Panc1 (cell line): ENCODE data around the gene ATP5PB. TPM values are rescaled to one million over a fixed set of nuclear protein-coding genes. Genes with fewer than 3 reads are reported as not detected.

ENCODE experiments used
- ATAC-seq: fragments of 200-7000 bp; cut with Tn5 transposase; 2 replicates; pipeline ENCODE4 v1.9.1; 2020; ENCODE audit warnings: mild to moderate bottlenecking, moderate library complexity
- Bru-seq: library from RNA; stranded (reverse); fragments of 400-500 nt; gene quantifications from one replicate; lab custom pipeline; 2021; lab: Mats Ljungman, UMichigan
- BruChase-seq, 2 experiments: library from RNA; stranded (reverse); fragments of 400-500 nt; gene quantifications; one replicate each; lab custom pipeline; 2021; lab: Mats Ljungman, UMichigan
- BruUV-seq: library from RNA; stranded (reverse); fragments of 400-500 nt; replicated peaks from 2 replicates; lab custom pipeline; 2021; lab: Mats Ljungman, UMichigan
- CTCF ChIA-PET: fragments of 300-600 bp; sonication (Branson Sonifier 250); formaldehyde crosslinking; loops from one replicate; lab custom pipeline; 2022; ENCODE audit warnings: antibody characterized with exemption; lab: Charles Lee
- POLR2A ChIA-PET: fragments of 300-600 bp; sonication (Branson Sonifier 250); formaldehyde crosslinking; loops from one replicate; lab custom pipeline; 2022; ENCODE audit warnings: antibody characterized with exemption; lab: Charles Lee
- DNase-seq: peaks from one replicate; pipeline ENCODE4 v3.0.0-alpha.2; 2010; ENCODE audit warnings: low read depth, low spot score
- H3K27ac ChIP-seq: 2 replicates; pipeline ENCODE4 v1.5.1; 2011; ENCODE audit warnings: mild to moderate bottlenecking, low read length, inconsistent platforms
- H3K27me3 ChIP-seq: fragments of 200-500 bp; sonication (Bioruptor generic); 2 replicates; pipeline ENCODE4 v1.6.0; 2014; ENCODE audit warnings: low read length, inconsistent platforms; ENCODE audit not compliant: control insufficient read depth, insufficient read depth
- H3K36me3 ChIP-seq: fragments of 200-500 bp; sonication (Bioruptor generic); 2 replicates; pipeline ENCODE4 v1.5.1; 2014; ENCODE audit warnings: inconsistent platforms, mild to moderate bottlenecking, low read length, moderate library complexity; ENCODE audit not compliant: control insufficient read depth, insufficient read depth
- H3K4me1 ChIP-seq: 2 replicates; pipeline ENCODE4 v1.5.1; 2011; ENCODE audit warnings: inconsistent platforms, mild to moderate bottlenecking, low read length, moderate library complexity; ENCODE audit not compliant: control insufficient read depth, insufficient read depth
- H3K4me3 ChIP-seq, 2 experiments: 2 replicates each; pipeline ENCODE4 v1.5.1; 2011 to 2012; ENCODE audit warnings: low read depth in 2 of 2, low read length in 2 of 2, mild to moderate bottlenecking in 2 of 2, inconsistent platforms in 1 of 2, moderate library complexity in 1 of 2
- H3K9me3 ChIP-seq: fragments of 200-500 bp; sonication (Bioruptor generic); 2 replicates; pipeline ENCODE4 v1.5.1; 2014; ENCODE audit warnings: low read depth, mild to moderate bottlenecking, inconsistent platforms, low read length, moderate library complexity; ENCODE audit not compliant: control insufficient read depth, insufficient read depth
- CTCF ChIP-seq: fragments of 450-650 bp; IDR thresholded peaks from 2 replicates; pipeline ENCODE4 v1.5.1; 2017; ENCODE audit warnings: mild to moderate bottlenecking
- POLR2AphosphoS5 ChIP-seq: IDR thresholded peaks from 2 replicates; pipeline ENCODE4 v1.6.1; 2012; ENCODE audit warnings: mild to moderate bottlenecking, low read depth, low read length, moderate library complexity
- REST ChIP-seq, 2 experiments: IDR thresholded peaks; 2 replicates each; pipeline ENCODE4 v1.6.1; 2011 to 2012; ENCODE audit warnings: low read depth in 2 of 2, control low read depth in 1 of 2, low read length in 1 of 2, mild to moderate bottlenecking in 1 of 2, moderate library complexity in 1 of 2; ENCODE audit not compliant: insufficient read depth in 1 of 2
- SIN3A ChIP-seq: IDR thresholded peaks from 2 replicates; pipeline ENCODE4 v1.6.1; 2012; ENCODE audit warnings: low read depth, mild to moderate bottlenecking, low read length, moderate library complexity, borderline replicate concordance; ENCODE audit not compliant: insufficient read depth
- TCF7L2 ChIP-seq: IDR thresholded peaks from 2 replicates; pipeline ENCODE4 v1.6.1; 2011; ENCODE audit warnings: mild to moderate bottlenecking, low read depth, low read length, inconsistent platforms
- in situ Hi-C: cut with HindIII; loops from 2 replicates; pipeline ENCODE4 v1.10.0; 2016; ENCODE audit warnings: low sequenced_read_pairs, low pct_unique_long_range_greater_than_20kb
- intact Hi-C: fragments of 100-400 bp; cut with micrococcal nuclease; formaldehyde crosslinking; loops from one replicate; pipeline ENCODE4 v1.10.0; 2022; ENCODE audit not compliant: unreplicated experiment
- long read RNA-seq: library from polyadenylated mRNA; unstranded; transcript quantifications from one replicate; pipeline ENCODE4 v2.0.0, GENCODE V29; 2021; ENCODE audit not compliant: unreplicated experiment
- polyA plus RNA-seq: library from polyadenylated mRNA; unstranded; fragments of >200 nt; gene quantifications from one replicate; pipeline ENCODE4 v1.2.1, GENCODE V29; 2012; ENCODE audit warnings: missing spikeins; ENCODE audit not compliant: insufficient read length
- total RNA-seq: library from RNA; stranded (reverse); gene quantifications from one replicate; pipeline ENCODE4 v1.2.1, GENCODE V29; 2021; ENCODE audit not compliant: unreplicated experiment

The ATP5PB gene
- total RNA-seq (178 TPM), Bru-seq, nascent RNA (percentile 91 among the genes with signal in this experiment), BruChase-seq, experiment 1, labeled RNA remaining after a 2-hour chase (percentile 84 among the genes with signal in this experiment), BruChase-seq, experiment 2, labeled RNA remaining after a 6-hour chase (percentile 92 among the genes with signal in this experiment)
- polyA plus RNA-seq, result 146 TPM
- long read RNA-seq, transcript ATP5PB-202 (7 exons, 3,156 nt), result major isoform, 128 of 142 reads
- long read RNA-seq, partial matches to known transcripts, result 5 of 142 reads
- long read RNA-seq, other reads (novel, unspliced or antisense), result 6 of 142 reads

GRCh38 chr1:111448918-111449702, at the start of gene ATP5PB, which contains the start of gene WDR77:
Gene ATP5PB (plus strand): TSS chr1:111449464. CDS start chr1:111449542, 78 bp downstream.
Gene WDR77 (minus strand): TSS chr1:111449256. CDS start chr1:111449169, 87 bp downstream.
- peak within 1 kb of the TSS; percentile 94 for H3K27ac ChIP-seq
- H3K36me3 ChIP-seq, result peaks cover 35% of the 10 kb centered on the region
- in situ Hi-C loops, result no loop called here
- H3K4me1 ChIP-seq, result peaks cover 22% of the 10 kb centered on the region
- no TSS peak for BruUV-seq
- CTCF ChIA-PET, result no interaction called here
- H3K9me3 ChIP-seq, result no peaks in the 10 kb centered on the region
- TF ChIP-seq REST (IDR thresholded peaks at IDR 0.05; ENCODE audit: insufficient read depth in 1 of 2, low read depth in 2 of 2, low read length in 1 of 2) (no peak), TCF7L2 (no peak), SIN3A (0 out of 2 replicates have a peak, but pooled peaks have one; percentile 66), POLR2AphosphoS5 (peak; percentile 53)
- no peaks in the 10 kb centered on the region for H3K27me3 ChIP-seq
- DNase-seq (peak; percentile 94), ATAC-seq (peak; percentile 97)
- H3K4me3 ChIP-seq, result peak within 1 kb of the TSS; percentile 94 to 97
- intact Hi-C loops, result no loop called here
- POLR2A ChIA-PET, result interaction anchor here (0.6 kb wide), 1 partner anchor 304 kb away, joined by 13 read pairs; no protein-coding TSS in a partner anchor

GRCh38 chr1:111399792-111400610, 49.3 kb upstream of the ATP5PB start:
- TF ChIP-seq SIN3A, result no peak
- no peak for TF ChIP-seq TCF7L2
- TF ChIP-seq CTCF, result peak; percentile 62
- TF ChIP-seq REST (IDR thresholded peaks at IDR 0.05; ENCODE audit: insufficient read depth in 1 of 2, low read depth in 2 of 2, low read length in 1 of 2), result no peak
- TF ChIP-seq POLR2AphosphoS5, result no peak
- Histone ChIP-seq H3K4me3 (no peak overlapping the region), H3K4me1 (no peaks in the 10 kb centered on the region), H3K27ac (no peak overlapping the region), H3K36me3 (no peaks in the 10 kb centered on the region), H3K27me3 (peaks cover 2% of the 10 kb centered on the region; the same call in 1 of the 2 replicates), H3K9me3 (no peaks in the 10 kb centered on the region)
- CTCF ChIA-PET, result interaction anchor here (0.6 to 1.6 kb wide), 6 partner anchors 22 to 526 kb away, joined by 3 to 8 read pairs (median 3); no protein-coding TSS in a partner anchor
- intact Hi-C loops (loop anchor here (2.0 kb wide), 1 partner anchor 177 kb away; no protein-coding TSS in a partner anchor), in situ Hi-C loops (no loop called here)
- ATAC-seq (no peak), DNase-seq (peak; percentile 1)
- POLR2A ChIA-PET, result no interaction called here
- BruUV-seq, result no TSS peak
